Neural progenitor cell (in vitro differentiated cells): Measurements from ENCODE around the gene MN1. TPM values are rescaled to one million over a fixed set of nuclear protein-coding genes. Genes with fewer than 3 reads are reported as not detected.
"Not testable (repeated sequence)": the region's sequence is repeated elsewhere in the genome, so short reads cannot be mapped to it uniquely, and the experiment has no call there.

ENCODE experiments used
- DNase-seq: peaks from one replicate; pipeline ENCODE4 v3.0.0-alpha.2; 2016; ENCODE audit warnings: low spot score
- H2AFZ ChIP-seq: fragments of 200-600 bp; sonication (generic); replicated peaks from 2 replicates; pipeline ENCODE4 v1.6.1; 2016; ENCODE audit warnings: antibody characterized with exemption
- H3F3A ChIP-seq: fragments of 200-600 bp; sonication (generic); 2 replicates; pipeline ENCODE4 v1.6.1; 2016; ENCODE audit warnings: antibody characterized with exemption, low read depth
- H3K27ac ChIP-seq: fragments of 200-600 bp; sonication (generic); 2 replicates; pipeline ENCODE4 v1.5.1; 2016; ENCODE audit warnings: mild to moderate bottlenecking
- H3K27me3 ChIP-seq: fragments of 200-600 bp; sonication (generic); 2 replicates; pipeline ENCODE4 v1.6.1; 2016; ENCODE audit warnings: mild to moderate bottlenecking, moderate library complexity
- H3K36me3 ChIP-seq: fragments of 200-600 bp; sonication (generic); 2 replicates; pipeline ENCODE4 v1.5.1; 2016
- H3K4me1 ChIP-seq: fragments of 200-600 bp; sonication (generic); 2 replicates; pipeline ENCODE4 v1.6.1; 2016; ENCODE audit warnings: mixed run types
- H3K4me2 ChIP-seq: fragments of 200-600 bp; sonication (generic); 2 replicates; pipeline ENCODE4 v1.6.1; 2016
- H3K4me3 ChIP-seq: fragments of 200-600 bp; sonication (generic); 2 replicates; pipeline ENCODE4 v1.5.1; 2016
- H3K79me2 ChIP-seq: fragments of 200-600 bp; sonication (generic); 2 replicates; pipeline ENCODE4 v1.6.1; 2016; ENCODE audit warnings: low read depth
- H3K9ac ChIP-seq: fragments of 200-600 bp; sonication (generic); 2 replicates; pipeline ENCODE4 v1.6.1; 2016
- H3K9me3 ChIP-seq: fragments of 200-600 bp; sonication (generic); 2 replicates; pipeline ENCODE4 v1.5.1; 2016; ENCODE audit warnings: low read depth
- H4K20me1 ChIP-seq: fragments of 200-600 bp; sonication (generic); 2 replicates; pipeline ENCODE4 v1.6.1; 2016; ENCODE audit warnings: low read depth
- H3K27ac Mint-ChIP-seq: 3 replicates; pipeline ENCODE4 v1.8.0; 2021; ENCODE audit warnings: mixed read lengths
- H3K27me3 Mint-ChIP-seq: 2 replicates; pipeline ENCODE4 v1.8.0; 2022; ENCODE audit warnings: low read depth, mild to moderate bottlenecking, inconsistent platforms, moderate library complexity, mixed read lengths; ENCODE audit not compliant: insufficient read depth
- H3K36me3 Mint-ChIP-seq: 3 replicates; pipeline ENCODE4 v1.8.0; 2021; ENCODE audit warnings: mixed read lengths
- H3K4me1 Mint-ChIP-seq: 3 replicates; pipeline ENCODE4 v1.8.0; 2021; ENCODE audit warnings: mixed read lengths
- H3K4me3 Mint-ChIP-seq: 3 replicates; pipeline ENCODE4 v1.8.0; 2021; ENCODE audit warnings: mild to moderate bottlenecking, moderate library complexity, mixed read lengths
- H3K9me3 Mint-ChIP-seq: 3 replicates; pipeline ENCODE4 v1.8.0; 2020; ENCODE audit warnings: mixed read lengths
- CTCF ChIP-seq: fragments of 200-600 bp; sonication (generic); IDR thresholded peaks from 2 replicates; pipeline ENCODE4 v1.5.1; 2017; ENCODE audit warnings: antibody characterized with exemption, mild to moderate bottlenecking
- EZH2 ChIP-seq: fragments of 200-600 bp; sonication (generic); IDR thresholded peaks from 2 replicates; pipeline ENCODE4 v1.6.1; 2017; ENCODE audit warnings: antibody characterized with exemption, mild to moderate bottlenecking, moderate library complexity
- EZH2phosphoT487 ChIP-seq: fragments of 200-600 bp; sonication (generic); IDR thresholded peaks from 2 replicates; pipeline ENCODE4 v1.6.1; 2017; ENCODE audit warnings: antibody characterized with exemption
- total RNA-seq: library from RNA; depleted of rRNA; stranded (reverse); fragments of >200 nt; gene quantifications from 2 replicates; pipeline ENCODE4 v1.2.3, GENCODE V29; 2015; ENCODE audit warnings: low replicate concordance

The MN1 gene
- total RNA-seq, 1 donor from 2014 or later: 13.3 TPM

GRCh38 chr22:27745154-27745553, 56.4 kb downstream of the MN1 start:
- Histone ChIP-seq H4K20me1 (peaks cover 7% of the 10 kb centered on the region), H3K9me3 (no peaks in the 10 kb centered on the region), H3K4me1 (peaks cover 31% of the 10 kb centered on the region), H3K4me3 (no peak overlapping the region), H3K9ac (no peak overlapping the region), H3K36me3 (no peaks in the 10 kb centered on the region), H3K4me2 (no peak overlapping the region), H2AFZ (no peak overlapping the region), H3K27ac (no peak overlapping the region), H3F3A (peaks cover 33% of the 10 kb centered on the region), H3K27me3 (peaks cover 38% of the 10 kb centered on the region), H3K79me2 (no peaks in the 10 kb centered on the region)
- Mint-ChIP-seq H3K4me3 (no peak overlapping the region), H3K27me3 (peaks cover 15% of the 10 kb centered on the region), H3K9me3 (peaks cover 9% of the 10 kb centered on the region), H3K4me1 (peaks cover 38% of the 10 kb centered on the region), H3K36me3 (peaks cover 2% of the 10 kb centered on the region), H3K27ac (no peak overlapping the region)
- TF ChIP-seq EZH2 (no peak), EZH2phosphoT487 (no peak), CTCF (no peak)
- no peak for DNase-seq

- peaks cover 38% of the 10 kb centered on the region for H3K27me3 ChIP-seq
- Mint-ChIP-seq H3K27me3 (peaks cover 15% of the 10 kb centered on the region), H3K4me1 (peaks cover 27% of the 10 kb centered on the region)
- not testable (repeated sequence) for H3K4me3 Mint-ChIP-seq, H3K9me3 ChIP-seq, H3K9me3 Mint-ChIP-seq, H3K9ac ChIP-seq, H3K36me3 Mint-ChIP-seq, H3K36me3 ChIP-seq, H3K4me3 ChIP-seq, H3K27ac Mint-ChIP-seq, DNase-seq, H3K27ac ChIP-seq, H3K79me2 ChIP-seq, H2AFZ ChIP-seq, H4K20me1 ChIP-seq
- H3K4me2 ChIP-seq: peak overlapping the region; percentile 65
- peaks cover 20% of the 10 kb centered on the region for H3K4me1 ChIP-seq
- H3F3A ChIP-seq: peaks cover 22% of the 10 kb centered on the region
Measured at GRCh38 chr22:27744078-27744477, 57.5 kb downstream of the MN1 start.

GRCh38 chr22:27740202-27740748, 61.3 kb downstream of the MN1 start:
- Histone ChIP-seq H2AFZ (no peak overlapping the region), H3K79me2 (no peaks in the 10 kb centered on the region), H3K27me3 (peaks cover 34% of the 10 kb centered on the region), H3K9ac (no peak overlapping the region), H3K4me1 (peaks cover 13% of the 10 kb centered on the region), H3K4me2 (no peak overlapping the region), H3K9me3 (no peaks in the 10 kb centered on the region), H3K36me3 (no peaks in the 10 kb centered on the region), H3F3A (peaks cover 1% of the 10 kb centered on the region), H4K20me1 (no peaks in the 10 kb centered on the region), H3K4me3 (no peak overlapping the region), H3K27ac (no peak overlapping the region)
- Mint-ChIP-seq H3K36me3 (no peaks in the 10 kb centered on the region), H3K4me1 (peaks cover 12% of the 10 kb centered on the region), H3K27me3 (peaks cover 16% of the 10 kb centered on the region), H3K9me3 (peaks cover 23% of the 10 kb centered on the region), H3K27ac (peak overlapping the region; percentile 21), H3K4me3 (no peak overlapping the region)
- TF ChIP-seq EZH2: no peak
- no peak for TF ChIP-seq CTCF
- no peak for TF ChIP-seq EZH2phosphoT487
- DNase-seq: no peak

GRCh38 chr22:27737521-27737920, 64.0 kb downstream of the MN1 start:
- Mint-ChIP-seq H3K27me3 (peaks cover 9% of the 10 kb centered on the region), H3K4me1 (peaks cover 3% of the 10 kb centered on the region), H3K36me3 (no peaks in the 10 kb centered on the region), H3K9me3 (peaks cover 21% of the 10 kb centered on the region), H3K4me3 (no peak overlapping the region), H3K27ac (no peak overlapping the region)
- no peak for DNase-seq
- Histone ChIP-seq H2AFZ (no peak overlapping the region), H3K27me3 (peaks cover 11% of the 10 kb centered on the region), H3K79me2 (no peaks in the 10 kb centered on the region), H3K4me2 (no peak overlapping the region), H3K36me3 (no peaks in the 10 kb centered on the region), H3F3A (no peaks in the 10 kb centered on the region), H3K4me1 (peaks cover 5% of the 10 kb centered on the region), H4K20me1 (no peaks in the 10 kb centered on the region), H3K9ac (no peak overlapping the region), H3K4me3 (no peak overlapping the region), H3K9me3 (no peaks in the 10 kb centered on the region), H3K27ac (no peak overlapping the region)
- TF ChIP-seq EZH2phosphoT487: no peak
